Measurements from ENCODE around the gene PLCXD3. TPM values are rescaled to one million over a fixed set of nuclear protein-coding genes. Genes with fewer than 3 reads are reported as not detected.

PLCXD3 gene
- total RNA-seq, 1 donor from 2014 or later = 0.93 TPM

DNA sequence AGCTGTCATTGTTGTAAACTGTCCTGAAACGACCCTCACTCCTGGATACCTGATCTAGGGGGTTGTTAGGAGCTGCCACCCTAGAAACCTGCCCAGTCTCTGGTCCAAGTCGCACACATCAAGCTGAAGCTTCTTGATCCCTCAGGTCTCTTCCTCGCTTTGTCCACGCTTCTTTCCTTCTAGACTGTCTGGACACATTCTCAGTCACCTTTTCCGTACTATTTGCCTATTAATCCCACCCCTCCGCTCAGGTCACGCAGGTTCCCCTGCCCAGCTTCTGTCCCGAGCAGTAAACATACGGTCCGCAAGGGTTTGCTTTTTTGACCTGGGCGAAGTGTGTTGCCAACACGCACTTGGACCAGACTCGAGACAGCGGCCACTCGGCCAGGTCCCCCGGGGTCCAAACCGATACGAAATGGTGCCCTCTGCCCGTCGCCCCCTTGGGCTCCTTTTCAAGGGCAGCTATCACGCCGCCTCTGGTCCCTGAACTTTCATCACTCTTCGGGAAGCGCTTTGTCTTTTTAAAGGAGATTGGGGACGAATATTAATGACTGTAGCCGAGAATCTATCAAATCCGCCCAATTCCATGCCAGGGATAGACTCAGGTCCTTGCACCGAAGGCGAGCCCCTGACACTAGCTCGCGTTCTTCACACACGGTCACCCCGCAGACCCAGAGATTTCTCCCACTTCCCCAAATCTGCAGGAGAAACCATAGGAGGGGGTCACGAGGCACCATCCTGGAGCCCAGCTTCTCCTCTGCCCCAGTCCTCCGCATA is 814 bp downstream of the PLCXD3 start:
- Mint-ChIP-seq H3K4me1 (ENCODE audit: low read depth, unreplicated experiment) (peaks cover 5% of the 10 kb centered on the region), H3K27ac (ENCODE audit: unreplicated experiment) (no peak overlapping the region), H3K36me3 (ENCODE audit: unreplicated experiment) (no peaks in the 10 kb centered on the region), H3K4me3 (ENCODE audit: unreplicated experiment) (peak overlapping the region; percentile 84), H3K27me3 (ENCODE audit: unreplicated experiment) (peaks cover 10% of the 10 kb centered on the region), H3K9me3 (ENCODE audit: unreplicated experiment) (peaks cover 3% of the 10 kb centered on the region)
- TF ChIP-seq, protein P1, sequence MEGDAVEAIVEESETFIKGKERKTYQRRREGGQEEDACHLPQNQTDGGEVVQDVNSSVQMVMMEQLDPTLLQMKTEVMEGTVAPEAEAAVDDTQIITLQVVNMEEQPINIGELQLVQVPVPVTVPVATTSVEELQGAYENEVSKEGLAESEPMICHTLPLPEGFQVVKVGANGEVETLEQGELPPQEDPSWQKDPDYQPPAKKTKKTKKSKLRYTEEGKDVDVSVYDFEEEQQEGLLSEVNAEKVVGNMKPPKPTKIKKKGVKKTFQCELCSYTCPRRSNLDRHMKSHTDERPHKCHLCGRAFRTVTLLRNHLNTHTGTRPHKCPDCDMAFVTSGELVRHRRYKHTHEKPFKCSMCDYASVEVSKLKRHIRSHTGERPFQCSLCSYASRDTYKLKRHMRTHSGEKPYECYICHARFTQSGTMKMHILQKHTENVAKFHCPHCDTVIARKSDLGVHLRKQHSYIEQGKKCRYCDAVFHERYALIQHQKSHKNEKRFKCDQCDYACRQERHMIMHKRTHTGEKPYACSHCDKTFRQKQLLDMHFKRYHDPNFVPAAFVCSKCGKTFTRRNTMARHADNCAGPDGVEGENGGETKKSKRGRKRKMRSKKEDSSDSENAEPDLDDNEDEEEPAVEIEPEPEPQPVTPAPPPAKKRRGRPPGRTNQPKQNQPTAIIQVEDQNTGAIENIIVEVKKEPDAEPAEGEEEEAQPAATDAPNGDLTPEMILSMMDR (IDR thresholded peaks at IDR 0.05; ENCODE audit: partially characterized antibody, unreplicated experiment) = no peak
- no peak for DNase-seq

DNA sequence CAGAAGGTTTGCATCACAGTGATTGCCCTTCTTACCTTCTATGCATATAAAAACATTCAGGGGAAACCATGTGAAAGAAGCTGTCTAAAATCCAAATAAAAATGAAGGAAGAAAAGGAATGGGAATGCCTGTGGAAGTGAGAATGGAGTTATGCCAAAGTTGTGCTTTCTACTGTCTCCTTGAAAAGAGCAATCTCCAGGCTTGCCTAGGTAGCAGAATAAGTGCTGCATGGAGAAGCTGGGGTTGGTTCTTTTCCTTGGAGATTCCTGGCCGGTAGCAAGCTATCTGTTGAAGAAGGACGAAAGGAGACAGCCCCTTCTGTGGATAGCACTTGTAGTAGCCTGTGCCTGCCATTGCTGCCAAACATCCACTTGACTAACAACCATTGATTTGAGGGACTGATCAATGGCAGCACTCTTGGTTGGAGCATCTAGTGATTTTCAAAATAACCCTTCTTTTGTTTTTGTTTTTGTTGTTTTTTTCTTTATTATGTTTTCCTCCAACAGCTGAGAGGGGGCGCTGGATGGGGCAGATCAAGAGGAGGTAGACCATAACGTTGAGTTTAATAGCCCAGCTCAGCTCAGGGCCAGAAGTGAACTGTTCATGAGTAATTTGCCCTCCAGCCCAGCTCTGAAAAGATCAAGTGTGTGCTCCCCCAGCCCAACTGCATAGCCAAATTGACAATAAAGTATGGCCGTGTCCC is 1.6 kb downstream of the PLCXD3 start:
- Mint-ChIP-seq H3K27me3 (ENCODE audit: unreplicated experiment) (peaks cover 10% of the 10 kb centered on the region), H3K4me3 (ENCODE audit: unreplicated experiment) (peak overlapping the region; percentile 50), H3K36me3 (ENCODE audit: unreplicated experiment) (no peaks in the 10 kb centered on the region), H3K4me1 (ENCODE audit: low read depth, unreplicated experiment) (peaks cover 7% of the 10 kb centered on the region), H3K27ac (ENCODE audit: unreplicated experiment) (no peak overlapping the region), H3K9me3 (ENCODE audit: unreplicated experiment) (peaks cover 3% of the 10 kb centered on the region)
- TF ChIP-seq, protein P1 (IDR thresholded peaks at IDR 0.05; ENCODE audit: partially characterized antibody, unreplicated experiment) = no peak
- DNase-seq = no peak

- no peak overlapping the region for H3K27ac Mint-ChIP-seq (ENCODE audit: unreplicated experiment)
- peaks cover 4% of the 10 kb centered on the region for H3K9me3 Mint-ChIP-seq (ENCODE audit: unreplicated experiment)
- H3K4me3 Mint-ChIP-seq (ENCODE audit: unreplicated experiment) = no peak overlapping the region
- DNase-seq = no peak
- H3K36me3 Mint-ChIP-seq (ENCODE audit: unreplicated experiment) = no peaks in the 10 kb centered on the region
- TF ChIP-seq, protein P1 (IDR thresholded peaks at IDR 0.05; ENCODE audit: partially characterized antibody, unreplicated experiment) = no peak
- peaks cover 11% of the 10 kb centered on the region for H3K4me1 Mint-ChIP-seq (ENCODE audit: low read depth, unreplicated experiment)
- peaks cover 10% of the 10 kb centered on the region for H3K27me3 Mint-ChIP-seq (ENCODE audit: unreplicated experiment)
These were observed 2.2 kb downstream of the PLCXD3 start for GRCh38 chr5:41508186-41508585.

GRCh38 chr5:41507501-41507900 is 2.9 kb downstream of the PLCXD3 start:
- no peak overlapping the region for H3K27ac Mint-ChIP-seq (ENCODE audit: unreplicated experiment)
- TF ChIP-seq, protein P1 (IDR thresholded peaks at IDR 0.05; ENCODE audit: partially characterized antibody, unreplicated experiment) = no peak
- no peak overlapping the region for H3K4me3 Mint-ChIP-seq (ENCODE audit: unreplicated experiment)
- peaks cover 10% of the 10 kb centered on the region for H3K27me3 Mint-ChIP-seq (ENCODE audit: unreplicated experiment)
- peaks cover 4% of the 10 kb centered on the region for H3K9me3 Mint-ChIP-seq (ENCODE audit: unreplicated experiment)
- DNase-seq = no peak
- H3K36me3 Mint-ChIP-seq (ENCODE audit: unreplicated experiment) = no peaks in the 10 kb centered on the region
- peaks cover 14% of the 10 kb centered on the region for H3K4me1 Mint-ChIP-seq (ENCODE audit: low read depth, unreplicated experiment)

GRCh38 chr5:41503860-41504259 is 6.5 kb downstream of the PLCXD3 start:
- H3K4me3 Mint-ChIP-seq (ENCODE audit: unreplicated experiment) = no peak overlapping the region
- DNase-seq = peak; percentile 43
- H3K27ac Mint-ChIP-seq (ENCODE audit: unreplicated experiment) = no peak overlapping the region
- TF ChIP-seq, protein P1 (IDR thresholded peaks at IDR 0.05; ENCODE audit: partially characterized antibody, unreplicated experiment) = no peak
- H3K27me3 Mint-ChIP-seq (ENCODE audit: unreplicated experiment) = no peaks in the 10 kb centered on the region
- H3K36me3 Mint-ChIP-seq (ENCODE audit: unreplicated experiment) = no peaks in the 10 kb centered on the region
- H3K4me1 Mint-ChIP-seq (ENCODE audit: low read depth, unreplicated experiment) = peaks cover 9% of the 10 kb centered on the region
- H3K9me3 Mint-ChIP-seq (ENCODE audit: unreplicated experiment) = peaks cover 4% of the 10 kb centered on the region

Measured in glutamatergic neuron (in vitro differentiated cells).